RPMI7951 (cell line): ENCODE measurements around the gene PPEF1. TPM values are rescaled to one million over a fixed set of nuclear protein-coding genes. Genes with fewer than 3 reads are reported as not detected.

Source experiments
- total RNA-seq: library from RNA; depleted of rRNA; stranded (reverse); fragments of >200 nt; shearing (Covaris generic); gene quantifications from 2 replicates; pipeline ENCODE4 v1.2.3, GENCODE V29; 2014; rRNA removed

The PPEF1 gene
- total RNA-seq, 1 experiment from 2014 or later, result not detected

Other genes with a start within 250 kb of the PPEF1 start
- not detected in 2 replicates for gene RS1, start 35.5 kb upstream of the PPEF1 start, total RNA-seq